ENCODE data around the gene SASH1. TPM values are rescaled to one million over a fixed set of nuclear protein-coding genes. Genes with fewer than 3 reads are reported as not detected.
"Not testable (repeated sequence)": the region's sequence is repeated elsewhere in the genome, so short reads cannot be mapped to it uniquely, and the experiment has no call there.

The SASH1 gene
- total RNA-seq, 1 donor from 2014 or later = 23.2 TPM

DNA sequence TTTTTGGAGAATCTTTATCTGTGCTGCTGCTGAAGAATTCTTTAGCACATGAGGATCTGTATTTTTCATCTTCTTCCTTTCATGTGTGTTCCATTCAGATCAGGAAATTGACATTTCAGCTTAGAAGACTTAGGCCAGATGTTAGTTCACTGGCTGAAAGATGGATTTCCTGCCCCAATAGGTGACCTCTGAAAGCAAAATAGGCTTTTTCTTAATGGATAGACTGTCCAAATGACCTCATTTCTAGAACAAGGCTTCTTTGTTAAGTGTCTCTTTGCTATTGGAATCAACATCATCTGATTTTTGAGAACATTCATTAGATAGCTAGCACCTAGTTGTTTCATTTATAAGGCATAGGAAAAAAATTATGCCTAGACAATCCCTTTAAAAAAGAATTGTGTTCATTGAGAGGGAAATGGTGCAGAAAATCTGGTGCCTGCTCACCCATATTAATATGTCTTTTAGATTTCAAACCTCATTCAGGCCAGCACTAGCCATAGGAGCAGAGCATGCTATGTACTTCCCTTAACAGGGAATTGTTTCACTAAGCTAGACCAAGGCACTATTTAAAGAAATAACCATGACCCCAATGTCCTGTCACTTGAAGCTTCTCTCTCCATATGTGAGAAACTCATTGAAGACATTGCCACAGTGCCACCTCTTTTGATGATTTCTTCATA lies 13.6 kb upstream of the SASH1 start:
- DNase-seq (ENCODE audit: low spot score in 2 of 2) (no peak), FAIRE-seq (no peak)

DNA sequence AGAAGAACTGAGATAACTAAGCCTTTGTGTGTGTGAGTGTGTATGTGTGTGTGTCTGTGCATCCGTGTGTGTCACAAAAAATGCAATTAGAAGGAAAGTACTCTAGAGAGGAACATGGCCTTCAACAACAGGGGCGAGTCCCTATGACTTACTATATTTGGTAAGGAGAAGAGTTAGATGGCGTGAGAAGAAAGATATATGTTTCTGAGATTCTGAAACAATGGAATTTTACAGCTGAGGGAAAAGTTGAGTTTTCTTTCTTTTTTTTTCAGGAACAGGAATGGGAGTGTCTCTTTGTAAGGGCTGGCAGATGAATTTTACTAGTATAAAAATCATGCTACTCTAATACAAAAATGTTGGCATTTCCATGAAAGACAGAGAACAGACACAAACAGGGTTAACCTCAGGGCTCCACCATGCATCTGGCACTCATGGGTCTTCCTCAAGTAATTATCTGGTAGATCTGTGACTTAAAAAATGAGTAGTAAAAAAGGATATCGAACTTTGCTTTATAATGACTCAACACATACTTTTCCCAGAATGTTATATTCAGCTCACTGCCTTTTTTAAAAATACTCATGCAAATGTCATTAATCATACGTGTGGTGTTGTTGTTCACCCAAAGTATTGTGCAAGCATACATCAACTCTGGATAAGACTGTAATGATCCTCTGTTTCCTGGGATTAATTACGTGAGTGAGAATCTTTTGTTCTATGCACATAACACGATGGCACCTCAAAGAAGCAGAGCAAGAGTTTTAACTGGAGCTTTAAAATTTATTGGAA lies 12.8 kb upstream of the SASH1 start:
- DNase-seq (ENCODE audit: low spot score in 2 of 2) (no peak), FAIRE-seq (no peak)

DNA sequence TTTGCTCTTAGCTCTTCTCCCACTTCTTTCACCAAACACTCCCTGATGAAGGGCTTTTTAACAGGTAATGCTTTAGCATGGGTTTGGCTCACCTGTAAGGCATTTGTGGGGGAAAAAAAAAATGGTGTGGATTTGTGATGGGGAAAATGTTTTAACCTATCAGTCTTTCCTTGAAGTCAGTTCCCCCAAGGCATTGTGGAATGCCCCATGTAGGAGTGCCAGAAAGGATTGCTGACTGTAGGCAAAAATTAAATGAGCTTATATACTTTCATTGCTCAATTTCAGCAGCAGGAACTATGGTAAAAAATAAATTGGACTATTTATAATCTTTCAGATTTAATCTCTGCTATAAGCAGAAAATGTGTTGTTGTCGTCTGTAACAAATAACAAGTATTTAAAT lies 10.6 kb upstream of the SASH1 start:
- FAIRE-seq (no peak), DNase-seq (ENCODE audit: low spot score in 2 of 2) (no peak)

DNA sequence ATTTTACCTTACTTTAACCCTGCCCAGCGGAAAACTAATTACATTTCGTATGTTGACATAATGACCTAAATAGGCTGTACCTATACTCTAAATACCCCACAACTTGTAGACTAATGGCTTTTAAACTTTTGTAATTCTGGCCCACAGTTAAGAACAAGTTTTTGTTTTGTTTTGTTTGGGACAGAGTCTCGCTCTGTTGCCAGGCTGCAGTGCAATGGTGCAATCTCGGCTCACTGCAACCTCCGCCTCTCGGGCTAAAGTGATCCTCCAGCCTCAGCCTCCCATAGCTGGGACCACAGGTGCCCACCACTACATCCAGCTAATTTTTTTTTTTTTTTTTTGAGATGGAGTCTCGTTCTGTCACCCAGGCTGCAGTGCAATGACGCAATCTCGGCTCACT lies 5.7 kb upstream of the SASH1 start:
- FAIRE-seq (no peak), DNase-seq (ENCODE audit: low spot score in 2 of 2) (no peak)

DNA sequence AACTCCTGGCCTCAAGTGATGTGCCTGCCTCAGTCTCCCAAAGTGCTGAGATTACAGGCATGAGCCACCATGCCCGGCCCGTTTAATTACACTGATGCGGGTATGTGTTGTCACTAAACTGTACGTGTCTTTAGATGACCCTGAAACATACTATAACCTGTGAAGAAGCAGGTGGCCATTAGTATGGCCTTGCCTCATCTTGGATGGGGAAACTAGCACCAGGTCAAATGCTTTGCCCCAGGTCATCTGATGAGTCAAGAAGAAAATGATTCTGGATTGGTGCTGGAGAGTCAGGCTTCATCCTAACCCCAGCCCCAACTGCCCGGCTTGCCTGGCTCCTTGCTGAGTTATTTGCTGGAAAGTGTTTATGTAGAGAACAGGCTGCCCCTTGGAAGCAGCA lies 2.9 kb upstream of the SASH1 start:
- DNase-seq (ENCODE audit: low spot score in 2 of 2) (no peak), FAIRE-seq (no peak)

DNA sequence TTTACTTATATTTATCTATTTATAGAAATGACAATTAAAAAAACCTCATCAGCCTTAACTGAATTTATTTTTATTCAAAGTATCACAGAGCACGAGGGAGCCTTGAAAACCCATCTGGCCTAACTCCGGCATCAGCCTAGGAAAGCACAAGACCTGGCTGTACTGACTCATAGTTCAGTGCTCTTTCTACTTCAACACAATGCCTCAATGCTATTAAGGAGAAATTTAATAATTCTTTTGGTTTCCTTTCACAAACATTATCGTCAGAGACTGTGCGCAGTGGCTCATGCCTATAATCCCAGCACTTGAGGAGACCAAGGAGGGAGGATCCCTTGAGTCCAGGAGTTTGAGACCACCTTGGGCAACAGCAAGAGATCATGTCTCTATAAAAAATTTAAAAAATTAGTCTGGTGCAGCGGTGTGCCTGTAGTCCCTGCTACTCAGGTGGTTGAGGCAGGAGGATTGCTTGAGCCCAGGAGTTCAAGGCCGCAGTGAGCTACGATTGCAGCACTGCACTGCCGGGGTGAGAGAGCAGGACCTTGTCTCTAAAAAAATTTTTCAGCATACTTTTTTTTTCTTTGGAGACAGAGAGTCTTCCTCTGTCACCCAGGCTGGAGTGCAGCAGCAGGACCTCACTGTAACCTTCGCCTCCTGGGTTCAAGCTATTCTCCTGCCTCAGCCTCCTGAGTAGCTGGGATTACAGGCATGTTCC lies 1.9 kb upstream of the SASH1 start:
- DNase-seq (ENCODE audit: low spot score in 2 of 2) = no peak
- no peak for FAIRE-seq

DNA sequence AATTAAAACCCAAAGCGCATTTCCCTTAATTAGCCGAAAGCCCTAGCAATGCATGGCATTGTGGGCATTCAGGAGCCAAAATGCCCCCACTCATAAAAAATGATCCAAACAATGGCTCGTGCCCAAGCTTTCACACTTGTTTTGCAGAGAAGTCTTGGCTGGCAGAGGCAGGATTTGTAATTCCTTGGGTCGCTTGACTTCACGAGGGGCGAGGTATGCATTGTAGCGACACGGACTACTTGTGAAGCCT lies 613 bp upstream of the SASH1 start:
- FAIRE-seq (no peak), DNase-seq (ENCODE audit: low spot score in 2 of 2) (no peak)

DNA sequence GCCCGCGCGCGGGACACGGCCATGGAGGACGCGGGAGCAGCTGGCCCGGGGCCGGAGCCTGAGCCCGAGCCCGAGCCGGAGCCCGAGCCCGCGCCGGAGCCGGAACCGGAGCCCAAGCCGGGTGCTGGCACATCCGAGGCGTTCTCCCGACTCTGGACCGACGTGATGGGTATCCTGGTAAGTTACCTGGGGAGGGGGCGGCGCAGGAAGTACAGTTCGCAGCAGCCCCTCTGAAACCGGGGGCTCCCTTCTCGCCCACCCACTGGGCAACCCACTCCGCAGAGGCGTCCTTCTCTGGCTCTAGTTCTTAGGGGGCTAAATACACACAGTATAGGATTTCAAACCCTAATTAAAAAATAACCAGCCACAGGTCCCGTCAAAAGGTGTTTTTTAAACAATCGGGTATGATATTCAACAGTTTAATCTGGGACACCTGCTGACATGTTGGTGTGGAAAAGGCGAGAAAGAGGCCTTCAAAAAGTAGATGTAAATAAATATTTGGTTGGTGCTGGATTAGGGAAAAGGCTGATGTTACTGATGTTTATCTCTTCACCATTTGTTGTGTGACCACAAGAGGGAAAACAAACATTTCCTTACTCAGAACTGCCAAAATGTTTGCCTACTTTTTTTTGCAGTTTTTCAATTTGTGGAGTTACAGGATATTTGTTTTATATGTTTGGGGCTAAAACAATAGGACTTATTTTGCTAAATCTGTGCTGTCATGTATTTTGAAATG lies 577 bp downstream of the SASH1 start:
- no peak for FAIRE-seq
- DNase-seq (ENCODE audit: low spot score in 2 of 2) = no peak

DNA sequence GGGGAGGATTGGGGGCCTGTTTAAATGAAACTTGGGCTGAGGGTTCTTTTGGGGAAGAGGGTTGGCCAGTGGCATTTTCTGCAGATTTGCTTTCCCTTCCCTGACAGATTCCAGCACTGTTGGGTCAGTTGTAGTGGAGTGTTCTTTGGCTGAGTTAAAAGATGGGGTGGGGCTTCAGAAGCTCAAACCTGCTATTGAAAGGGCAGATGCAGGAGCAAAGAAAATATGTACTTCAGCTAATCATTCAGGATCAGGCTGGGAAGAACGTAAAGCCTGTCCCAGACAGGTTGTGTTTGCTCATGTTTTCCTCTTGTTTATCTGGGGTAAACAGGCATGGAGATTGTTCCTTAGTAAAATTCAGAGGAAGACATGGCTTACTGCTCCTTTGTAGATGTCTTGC lies 2.5 kb downstream of the SASH1 start:
- DNase-seq (ENCODE audit: low spot score in 2 of 2) (no peak), FAIRE-seq (no peak)

DNA sequence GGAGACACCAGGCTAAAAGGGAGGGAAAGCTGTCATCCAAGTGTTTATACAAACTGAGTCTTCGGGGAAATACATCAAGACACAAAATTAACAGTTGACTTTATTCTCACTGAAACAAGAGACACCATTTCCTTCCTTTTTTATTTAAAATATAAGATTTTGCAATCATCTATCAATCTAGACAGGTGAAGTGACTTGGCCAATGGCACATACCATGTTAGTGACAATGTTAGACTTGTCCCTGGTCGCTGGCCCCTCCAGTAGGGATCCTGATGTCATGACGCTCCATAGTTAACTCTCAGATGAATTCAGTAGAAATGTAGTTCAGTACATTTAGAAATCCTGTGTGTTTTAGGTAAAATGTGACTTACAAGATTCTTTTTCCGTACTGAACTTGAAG lies 2.9 kb downstream of the SASH1 start:
- DNase-seq (ENCODE audit: low spot score in 2 of 2) = no peak
- FAIRE-seq = no peak

DNA sequence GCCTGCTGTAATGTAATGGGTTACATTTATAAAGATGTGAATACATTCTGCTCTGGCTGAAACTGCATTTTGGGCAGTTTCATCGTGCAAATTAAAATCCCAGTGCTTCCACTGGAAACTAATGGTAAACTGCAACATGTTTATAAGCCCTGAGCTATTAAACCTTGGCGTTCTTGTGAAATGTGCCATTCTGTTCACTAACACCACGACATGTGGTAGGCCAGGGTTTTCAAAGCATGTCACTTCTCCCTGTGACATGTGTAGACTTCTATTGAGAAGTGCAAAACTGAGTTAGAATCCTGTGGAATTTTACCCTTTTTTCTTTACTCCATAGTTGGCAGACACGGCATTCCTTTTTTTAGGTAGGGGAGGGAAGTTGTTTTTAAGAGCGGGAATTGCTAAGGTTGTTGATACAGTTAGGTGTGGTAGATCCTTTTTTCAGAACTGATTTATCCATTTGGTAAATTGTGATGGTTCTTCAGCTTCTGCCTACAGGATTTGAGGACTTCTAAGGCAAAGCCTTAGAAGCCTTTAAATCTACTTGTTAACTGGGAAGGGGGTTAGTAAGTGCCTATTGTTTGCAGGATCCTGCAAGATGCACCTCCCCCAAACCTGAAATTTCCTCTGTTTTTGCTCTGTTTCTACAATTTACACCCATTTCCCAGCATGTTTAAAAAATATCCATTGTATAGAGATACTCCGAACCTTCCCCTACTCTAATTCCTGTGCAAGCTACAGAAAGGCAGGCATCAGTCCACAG lies 4.2 kb downstream of the SASH1 start:
- DNase-seq (ENCODE audit: low spot score in 2 of 2) (no peak), FAIRE-seq (no peak)

DNA sequence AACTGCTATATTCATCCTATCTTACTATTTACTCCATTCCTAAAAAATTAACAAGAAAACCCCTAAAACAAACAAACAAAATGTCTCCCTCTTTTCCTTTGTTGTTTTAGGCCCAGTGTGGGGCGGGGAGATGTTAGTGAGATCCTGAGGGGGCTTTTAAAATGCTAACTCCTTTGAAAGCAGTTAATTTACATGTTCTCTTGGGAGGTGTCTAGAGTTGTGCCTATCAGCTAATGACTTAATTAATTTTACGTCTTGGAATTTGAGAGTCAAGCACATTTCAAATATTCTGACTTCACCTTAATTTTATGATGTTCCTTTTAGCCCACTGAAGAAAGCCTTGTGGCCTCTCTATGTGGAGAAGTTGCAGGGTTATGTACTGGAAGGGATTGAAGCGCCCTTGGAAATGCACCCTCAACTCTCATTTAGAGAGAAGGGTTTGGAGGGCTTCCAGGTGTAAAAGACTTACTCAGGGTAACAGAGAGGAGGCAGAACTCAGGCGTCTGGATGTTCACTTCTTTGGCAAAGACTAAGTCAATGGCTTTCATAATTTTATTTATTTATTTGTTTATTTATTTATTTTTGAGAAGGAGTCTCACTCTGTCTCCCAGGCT lies 4.9 kb downstream of the SASH1 start:
- FAIRE-seq (no peak), DNase-seq (ENCODE audit: low spot score in 2 of 2) (no peak)

DNA sequence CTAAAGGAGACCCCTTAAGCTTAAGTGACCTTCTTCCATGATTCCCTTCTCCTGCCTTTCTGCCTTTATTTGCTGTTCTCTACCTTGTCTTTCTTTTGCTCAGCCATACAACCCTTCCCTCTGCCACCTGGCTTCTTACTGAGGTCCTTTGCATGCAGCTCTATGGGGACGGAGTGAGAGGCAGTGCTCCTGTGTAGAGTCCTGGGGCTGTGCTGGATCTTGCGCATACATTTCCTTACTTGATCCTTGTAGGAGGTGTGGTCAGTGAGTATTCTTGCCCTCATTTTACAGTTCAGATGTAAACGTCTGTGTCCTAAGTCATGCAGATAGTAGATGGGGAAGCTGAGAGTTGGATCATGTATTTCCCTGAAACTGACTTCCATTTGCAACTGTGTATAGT lies 5.7 kb downstream of the SASH1 start:
- no peak for FAIRE-seq
- no peak for DNase-seq (ENCODE audit: low spot score in 2 of 2)

DNA sequence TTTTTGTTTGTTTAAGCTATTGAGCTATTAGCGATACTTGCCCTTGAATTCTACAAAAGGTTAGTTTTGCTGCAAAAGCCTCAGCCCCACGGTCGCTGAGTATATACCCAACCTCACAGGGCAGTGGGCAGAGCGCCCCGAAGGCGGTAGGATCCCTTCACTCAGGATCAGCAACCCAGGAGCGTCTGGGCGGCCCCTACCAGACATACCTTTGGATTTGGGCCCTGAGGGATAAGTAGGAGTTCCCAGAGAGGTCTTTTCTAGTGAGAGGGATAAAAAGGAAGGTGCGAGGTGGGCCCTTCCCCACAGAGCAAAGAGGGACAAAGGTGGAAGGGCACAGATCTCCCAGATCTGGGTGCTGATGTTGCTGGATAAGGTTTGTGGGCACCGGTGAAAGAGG lies 6.1 kb downstream of the SASH1 start:
- no peak for FAIRE-seq
- no peak for DNase-seq (ENCODE audit: low spot score in 2 of 2)

DNA sequence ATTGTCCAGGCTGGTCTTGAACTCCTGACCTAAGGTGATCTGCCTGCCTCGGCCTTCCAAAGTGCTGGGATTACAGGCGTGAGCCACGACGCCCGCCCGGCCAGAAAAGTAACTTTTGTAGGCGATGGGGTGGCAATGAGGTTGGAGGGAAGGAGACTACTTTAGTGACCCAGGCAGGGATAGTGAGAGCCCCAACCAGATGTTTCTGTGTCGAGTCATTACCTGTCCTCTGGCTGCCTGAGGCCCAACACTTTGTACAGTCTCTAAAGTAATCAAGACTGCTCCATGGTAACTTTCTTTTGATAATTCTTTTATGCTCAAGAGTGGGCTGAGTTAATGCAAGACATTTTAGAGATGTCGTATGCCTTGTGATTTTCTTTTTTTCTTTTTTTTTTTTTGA lies 6.8 kb downstream of the SASH1 start:
- no peak for DNase-seq (ENCODE audit: low spot score in 2 of 2)

DNA sequence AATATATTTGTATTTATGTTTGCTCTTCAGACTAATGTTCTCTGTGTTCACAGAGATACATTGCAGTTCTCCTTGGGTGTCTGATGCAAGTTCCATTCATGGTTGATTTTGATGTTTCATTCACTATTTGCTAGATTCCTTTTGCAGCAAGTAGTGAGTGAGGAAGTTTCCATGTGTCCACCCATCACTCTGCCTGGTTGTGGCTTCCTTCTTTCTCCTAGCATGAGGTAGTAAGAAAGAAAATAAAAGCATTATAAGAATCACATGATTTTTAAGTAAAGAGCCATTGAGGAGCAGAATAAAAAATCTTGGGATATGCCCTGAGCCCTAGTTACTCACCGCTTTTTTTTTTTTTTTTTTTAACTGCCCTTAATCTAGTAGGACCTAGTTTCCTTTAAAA lies 8.7 kb downstream of the SASH1 start:
- FAIRE-seq (no peak), DNase-seq (ENCODE audit: low spot score in 2 of 2) (no peak)

More for the DNA sequence above, 6.8 kb downstream of the SASH1 start:
- no peak for FAIRE-seq

DNA sequence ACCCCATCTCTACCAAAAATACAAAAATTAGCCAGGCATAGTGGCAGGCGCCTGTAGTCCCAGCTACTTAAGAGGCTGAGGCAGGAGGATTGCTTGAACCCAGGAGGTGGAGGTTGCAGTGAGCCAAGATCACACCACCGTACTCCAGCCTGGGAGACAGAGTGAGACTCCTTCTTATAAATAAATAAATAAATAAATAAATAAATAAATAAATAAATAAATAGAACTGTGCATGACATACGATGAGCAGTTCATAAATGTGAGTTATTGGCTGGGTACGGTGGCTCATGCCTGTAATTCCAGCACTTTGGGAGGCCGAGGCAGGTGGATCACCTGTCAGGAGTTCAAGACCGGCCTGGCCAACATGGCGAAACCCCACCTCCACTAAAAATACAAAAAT lies 9.8 kb downstream of the SASH1 start:
- FAIRE-seq; DNase-seq (ENCODE audit: low spot score in 2 of 2): not testable (repeated sequence)

DNA sequence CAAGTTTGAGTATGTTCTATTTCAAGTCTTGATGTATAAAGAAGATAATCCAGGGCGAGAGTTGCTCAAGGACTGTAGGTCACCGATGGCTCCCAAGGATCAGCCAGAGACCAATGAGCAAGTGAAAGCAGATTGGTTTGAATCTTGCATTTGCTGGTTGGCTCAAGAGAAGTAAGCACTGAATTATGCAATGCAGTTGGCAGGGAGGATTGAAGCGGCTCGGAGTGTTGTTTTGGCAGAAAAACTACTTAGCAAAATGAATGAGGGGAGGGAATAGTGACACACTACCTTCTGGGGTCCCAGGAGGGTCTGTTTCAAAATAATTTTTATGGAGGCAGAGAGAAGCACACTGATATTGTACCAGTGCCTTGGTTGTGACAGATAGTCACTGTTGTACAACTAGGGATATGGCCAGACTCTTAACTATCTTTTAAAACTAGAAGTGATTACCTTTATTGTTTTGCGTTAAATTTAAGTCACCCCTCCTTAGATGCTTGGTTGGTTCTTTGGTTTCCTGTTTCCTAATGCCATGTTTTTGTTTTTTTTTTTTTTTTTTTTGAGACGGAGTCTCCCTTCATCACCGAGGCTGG lies 15.7 kb downstream of the SASH1 start:
- FAIRE-seq = no peak
- no peak for DNase-seq (ENCODE audit: low spot score in 2 of 2)

DNA sequence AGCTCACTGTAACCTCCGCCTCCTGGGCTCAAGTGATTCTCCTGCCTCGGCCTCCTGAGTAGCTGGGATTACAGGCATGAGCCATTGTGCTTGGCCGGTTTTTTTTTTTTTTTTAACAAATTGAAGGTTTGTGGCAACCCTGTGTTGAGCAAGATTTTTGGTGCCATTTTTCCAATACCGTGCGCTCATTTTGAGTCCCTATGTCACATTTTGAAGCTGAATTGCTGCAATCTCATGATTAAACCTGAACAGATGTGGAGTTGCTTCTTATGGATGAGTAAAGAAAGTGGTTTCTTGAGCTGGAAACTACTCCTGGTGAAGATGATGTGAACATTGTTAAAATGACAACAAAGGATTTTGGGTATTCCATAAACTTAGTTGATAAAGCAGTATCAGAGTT lies 16.6 kb downstream of the SASH1 start:
- no peak for FAIRE-seq
- DNase-seq (ENCODE audit: low spot score in 2 of 2) = no peak
